Mammary epithelial cell (primary cell): ENCODE results near the gene INTS2.

Source experiments
- CTCF ChIP-seq, 2 donors: IDR thresholded peaks in 1 of 2; conservative IDR thresholded peaks in 1 of 2; 2 replicates each; pipeline ENCODE4 v1.5.1; 2011 to 2012; ENCODE audit warnings: inconsistent platforms in 2 of 2, low read length in 2 of 2, mild to moderate bottlenecking in 2 of 2, control low read depth in 1 of 2, low read depth in 1 of 2; ENCODE audit not compliant: insufficient read depth in 1 of 2; ENCODE audit errors: extremely low read depth in 1 of 2
- EZH2 ChIP-seq: IDR thresholded peaks from 2 replicates; pipeline ENCODE4 v1.6.1; 2012; ENCODE audit warnings: low read length, inconsistent platforms, borderline replicate concordance

- TF ChIP-seq CTCF (conservative IDR thresholded peaks at IDR 0.05 in 1 of 2, IDR thresholded peaks at IDR 0.05 in 1 of 2; ENCODE audit: extremely low read depth in 1 of 2, insufficient read depth in 1 of 2, low read depth in 1 of 2, low read length in 2 of 2) (no peak), EZH2 (no peak)
Observed at GRCh38 chr17:61852857-61853256, 74.9 kb downstream of the INTS2 start.
